Esophagus muscularis mucosa (tissue), 4 donors: ENCODE results near the gene CORO2B.

Experiments
- CTCF ChIP-seq, 3 experiments: fragments of 200-600 bp in 2 of 3; fragments of 450-650 bp in 1 of 3; sonication (generic) in 2 of 3; IDR thresholded peaks; one replicate each; pipeline ENCODE4 v1.5.1; 2017 to 2019; ENCODE audit warnings: antibody characterized with exemption in 3 of 3, mild to moderate bottlenecking in 2 of 3, moderate library complexity in 1 of 3
- EP300 ChIP-seq: sonication (generic); formaldehyde crosslinking; IDR thresholded peaks from one replicate; pipeline ENCODE4 v1.6.1; 2017; ENCODE audit warnings: antibody characterized with exemption
- POLR2A ChIP-seq: fragments of 450-650 bp; IDR thresholded peaks from one replicate; pipeline ENCODE4 v1.6.1; 2017; ENCODE audit warnings: antibody characterized with exemption, moderate library complexity, mild to moderate bottlenecking, low read depth
- POLR2AphosphoS5 ChIP-seq, 2 donors: sonication (generic); formaldehyde crosslinking; IDR thresholded peaks; one replicate each; pipeline ENCODE4 v1.6.1; 2017; ENCODE audit warnings: antibody characterized with exemption in 2 of 2

GRCh38 chr15:68699881-68700454 is 121.2 kb downstream of the CORO2B start:
- no peak for TF ChIP-seq EP300
- TF ChIP-seq CTCF (IDR thresholded peaks at IDR 0.05), result no peak
- TF ChIP-seq POLR2A, result no peak
- TF ChIP-seq POLR2AphosphoS5 (IDR thresholded peaks at IDR 0.05), result no peak
